ENCODE measurements around the gene ANKH. TPM values are rescaled to one million over a fixed set of nuclear protein-coding genes. Genes with fewer than 3 reads are reported as not detected.
A peak's percentile ranks its signal among the peaks of the same experiment; 100 is the strongest.
"Not testable (repeated sequence)": the region's sequence is repeated elsewhere in the genome, so short reads cannot be mapped to it uniquely, and the experiment has no call there.

The ANKH gene
- total RNA-seq, 1 donor from 2014 or later: 30.9 TPM

DNA sequence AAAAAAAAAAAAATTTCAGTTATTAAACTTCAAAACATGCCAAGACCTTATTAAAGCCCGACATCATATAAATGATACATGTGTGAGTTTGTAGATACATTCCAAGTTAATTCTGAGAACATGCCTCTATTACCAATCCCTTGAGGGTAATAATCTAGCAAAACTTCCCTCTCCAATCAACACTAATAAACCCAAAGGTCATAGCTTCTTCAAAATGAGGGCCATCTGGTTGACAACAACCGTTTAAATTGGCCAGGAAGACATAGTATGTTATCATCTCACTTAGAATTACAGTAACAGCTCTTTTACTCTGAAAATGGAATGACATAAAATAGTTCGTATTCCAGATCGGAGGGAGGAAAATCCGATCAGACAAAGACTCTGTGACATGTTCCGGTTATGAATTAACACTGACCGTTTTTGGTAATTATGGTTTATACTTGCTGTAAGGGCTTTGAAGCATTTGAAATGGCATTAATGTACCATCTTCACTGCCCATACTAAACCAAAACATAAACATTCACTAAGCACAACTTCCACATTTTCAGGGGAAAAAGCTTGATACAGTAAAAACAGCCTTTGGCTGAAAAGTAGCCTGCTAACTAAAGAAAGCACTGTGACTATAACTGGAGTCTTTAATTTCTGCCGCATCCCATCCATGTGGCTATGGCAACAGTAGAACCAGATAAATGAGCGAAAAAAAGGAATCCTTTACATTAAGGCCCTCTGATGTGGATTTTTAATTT, 50.3 kb downstream of the ANKH start:
- Histone ChIP-seq H3K4me1 (peaks cover 29% of the 10 kb centered on the region), H3K27ac (no peak overlapping the region)
- intact Hi-C loops (cut with DNase I): no loop called here

DNA sequence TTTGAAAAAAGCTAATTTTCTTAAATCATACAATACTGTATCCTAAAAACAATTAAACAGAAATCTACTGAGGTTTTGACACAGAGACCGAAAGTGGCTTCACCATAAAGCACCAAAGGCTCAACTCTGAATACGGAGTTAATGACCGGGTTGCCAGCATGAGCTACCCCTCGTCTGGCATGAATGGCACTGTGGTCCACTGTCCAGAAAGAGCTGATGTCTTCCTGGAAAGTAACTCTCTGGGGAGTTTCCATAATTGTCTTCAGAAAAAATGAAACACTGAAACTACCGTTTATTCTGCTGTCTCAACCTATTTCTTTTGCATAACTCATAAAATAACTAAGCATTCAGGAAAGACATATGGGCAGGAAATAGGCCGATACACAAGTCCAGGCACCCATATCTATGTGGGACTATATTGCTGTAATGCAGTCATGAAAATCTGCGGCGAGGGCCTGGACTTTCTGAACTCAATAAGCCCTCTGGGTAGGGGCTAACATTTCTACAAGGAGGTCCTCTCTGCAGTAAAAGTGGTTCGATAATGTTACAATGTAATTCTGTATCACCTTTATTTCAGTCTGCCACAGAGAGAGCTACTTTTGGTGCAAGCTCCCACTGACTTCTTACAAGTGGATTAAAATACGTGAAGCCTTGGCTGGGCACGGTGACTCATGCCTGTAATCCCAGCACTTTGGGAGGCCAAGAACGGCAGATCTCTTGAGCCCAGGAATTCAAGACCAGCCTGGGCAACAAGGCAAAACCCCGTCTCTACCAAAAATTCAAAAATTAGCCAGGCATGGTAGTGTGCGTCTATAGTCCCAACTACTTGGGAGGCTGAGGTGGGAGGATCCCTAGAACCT, 52.4 kb downstream of the ANKH start:
- Histone ChIP-seq H3K4me1 (peaks cover 32% of the 10 kb centered on the region), H3K27ac (no peak overlapping the region), H3K27me3 (no peaks in the 10 kb centered on the region), H3K9me3 (no peaks in the 10 kb centered on the region), H3K4me3 (no peak overlapping the region), H3K36me3 (no peaks in the 10 kb centered on the region)
- intact Hi-C loops (cut with DNase I): loop anchor here (5.0 kb wide), 1 partner anchor 1817 kb away; no protein-coding TSS in a partner anchor
- TF ChIP-seq, protein P1, sequence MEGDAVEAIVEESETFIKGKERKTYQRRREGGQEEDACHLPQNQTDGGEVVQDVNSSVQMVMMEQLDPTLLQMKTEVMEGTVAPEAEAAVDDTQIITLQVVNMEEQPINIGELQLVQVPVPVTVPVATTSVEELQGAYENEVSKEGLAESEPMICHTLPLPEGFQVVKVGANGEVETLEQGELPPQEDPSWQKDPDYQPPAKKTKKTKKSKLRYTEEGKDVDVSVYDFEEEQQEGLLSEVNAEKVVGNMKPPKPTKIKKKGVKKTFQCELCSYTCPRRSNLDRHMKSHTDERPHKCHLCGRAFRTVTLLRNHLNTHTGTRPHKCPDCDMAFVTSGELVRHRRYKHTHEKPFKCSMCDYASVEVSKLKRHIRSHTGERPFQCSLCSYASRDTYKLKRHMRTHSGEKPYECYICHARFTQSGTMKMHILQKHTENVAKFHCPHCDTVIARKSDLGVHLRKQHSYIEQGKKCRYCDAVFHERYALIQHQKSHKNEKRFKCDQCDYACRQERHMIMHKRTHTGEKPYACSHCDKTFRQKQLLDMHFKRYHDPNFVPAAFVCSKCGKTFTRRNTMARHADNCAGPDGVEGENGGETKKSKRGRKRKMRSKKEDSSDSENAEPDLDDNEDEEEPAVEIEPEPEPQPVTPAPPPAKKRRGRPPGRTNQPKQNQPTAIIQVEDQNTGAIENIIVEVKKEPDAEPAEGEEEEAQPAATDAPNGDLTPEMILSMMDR (IDR thresholded peaks at IDR 0.05): no peak
- TF ChIP-seq POLR2AphosphoS5 (IDR thresholded peaks at IDR 0.05; ENCODE audit: insufficient read depth in 1 of 2, low read depth in 1 of 2) (no peak), POLR2A (IDR thresholded peaks at IDR 0.05) (no peak)
- DNase-seq (ENCODE audit: extremely low spot score in 2 of 2): no peak

More for the DNA sequence above, 50.3 kb downstream of the ANKH start:
- no peaks in the 10 kb centered on the region for H3K27me3 ChIP-seq
- no peak overlapping the region for H3K4me3 ChIP-seq
- H3K9me3 ChIP-seq: no peaks in the 10 kb centered on the region
- no peak for DNase-seq (ENCODE audit: extremely low spot score in 2 of 2)
- no peaks in the 10 kb centered on the region for H3K36me3 ChIP-seq
- TF ChIP-seq, protein P1 (IDR thresholded peaks at IDR 0.05): no peak
- TF ChIP-seq POLR2A (IDR thresholded peaks at IDR 0.05) (no peak), POLR2AphosphoS5 (IDR thresholded peaks at IDR 0.05; ENCODE audit: insufficient read depth in 1 of 2, low read depth in 1 of 2) (no peak)

DNA sequence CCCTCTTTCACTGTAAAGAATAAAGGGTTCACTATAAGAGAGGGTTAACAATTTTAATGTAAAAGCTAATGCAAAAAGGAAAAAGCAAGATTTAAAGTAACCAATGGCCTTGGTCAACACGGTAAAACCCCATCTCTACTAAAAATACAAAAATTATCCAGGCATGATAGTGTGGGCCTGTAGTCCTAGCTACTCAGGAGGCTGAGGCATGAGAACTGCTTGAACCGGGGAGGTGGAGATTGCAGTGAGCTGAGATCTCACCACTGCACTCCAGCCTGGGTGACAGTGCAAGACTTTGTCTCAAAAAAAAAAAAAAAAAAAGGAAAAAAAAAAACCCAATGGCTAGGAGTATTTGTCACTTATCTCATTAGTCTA, 53.8 kb downstream of the ANKH start:
- not testable (repeated sequence) for H3K36me3 ChIP-seq; H3K9me3 ChIP-seq; H3K4me3 ChIP-seq; H3K27ac ChIP-seq; DNase-seq (ENCODE audit: extremely low spot score in 2 of 2); H3K27me3 ChIP-seq
- intact Hi-C loops (cut with DNase I): loop anchor here (5.0 kb wide), 1 partner anchor 1815 kb away; no protein-coding TSS in a partner anchor
- peaks cover 32% of the 10 kb centered on the region for H3K4me1 ChIP-seq

DNA sequence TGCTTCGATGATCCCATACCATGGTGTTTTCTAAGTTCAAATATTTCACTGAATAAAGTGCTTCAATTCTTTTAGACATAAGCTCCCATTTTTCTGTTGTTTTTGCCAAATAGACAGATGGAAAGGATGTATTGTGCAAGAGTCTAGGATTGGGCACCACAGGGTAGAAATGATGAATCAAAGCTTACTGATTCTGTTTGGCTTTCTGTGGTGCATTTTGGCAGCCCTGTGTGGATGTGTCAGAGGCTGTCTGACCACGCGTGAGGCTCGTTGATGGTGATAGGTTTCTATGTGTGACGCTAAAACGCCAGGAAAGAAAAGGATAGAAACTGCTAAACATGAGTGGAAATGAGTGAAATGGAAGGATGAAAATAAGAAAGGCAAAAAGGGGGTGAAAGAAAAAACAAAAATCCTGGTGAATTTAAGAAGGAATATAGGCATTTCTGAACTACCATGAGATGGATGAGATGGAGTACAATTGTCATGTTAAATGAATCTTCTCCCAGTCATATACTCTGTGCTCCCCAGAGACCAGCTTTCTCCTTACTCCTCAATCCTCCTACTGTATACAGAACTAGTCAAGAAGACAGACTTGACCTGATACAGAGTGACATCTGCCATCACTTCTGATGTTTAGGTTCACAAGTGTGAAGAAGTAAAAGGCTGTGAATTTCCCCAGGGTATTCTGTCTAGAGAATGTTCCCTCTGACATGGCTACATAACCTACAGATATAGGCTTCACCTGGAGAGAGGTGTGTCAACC, 54.4 kb downstream of the ANKH start:
- Histone ChIP-seq H3K4me3 (no peak overlapping the region), H3K27me3 (no peaks in the 10 kb centered on the region), H3K36me3 (no peaks in the 10 kb centered on the region), H3K27ac (no peak overlapping the region), H3K4me1 (peaks cover 32% of the 10 kb centered on the region), H3K9me3 (no peaks in the 10 kb centered on the region)
- TF ChIP-seq POLR2A (IDR thresholded peaks at IDR 0.05) (no peak), POLR2AphosphoS5 (IDR thresholded peaks at IDR 0.05; ENCODE audit: insufficient read depth in 1 of 2, low read depth in 1 of 2) (peak in 1 of 2 donors; percentile 41)
- no peak for DNase-seq (ENCODE audit: extremely low spot score in 2 of 2)
- intact Hi-C loops (cut with DNase I): loop anchor here (5.0 kb wide), 1 partner anchor 1815 kb away; no protein-coding TSS in a partner anchor

DNA sequence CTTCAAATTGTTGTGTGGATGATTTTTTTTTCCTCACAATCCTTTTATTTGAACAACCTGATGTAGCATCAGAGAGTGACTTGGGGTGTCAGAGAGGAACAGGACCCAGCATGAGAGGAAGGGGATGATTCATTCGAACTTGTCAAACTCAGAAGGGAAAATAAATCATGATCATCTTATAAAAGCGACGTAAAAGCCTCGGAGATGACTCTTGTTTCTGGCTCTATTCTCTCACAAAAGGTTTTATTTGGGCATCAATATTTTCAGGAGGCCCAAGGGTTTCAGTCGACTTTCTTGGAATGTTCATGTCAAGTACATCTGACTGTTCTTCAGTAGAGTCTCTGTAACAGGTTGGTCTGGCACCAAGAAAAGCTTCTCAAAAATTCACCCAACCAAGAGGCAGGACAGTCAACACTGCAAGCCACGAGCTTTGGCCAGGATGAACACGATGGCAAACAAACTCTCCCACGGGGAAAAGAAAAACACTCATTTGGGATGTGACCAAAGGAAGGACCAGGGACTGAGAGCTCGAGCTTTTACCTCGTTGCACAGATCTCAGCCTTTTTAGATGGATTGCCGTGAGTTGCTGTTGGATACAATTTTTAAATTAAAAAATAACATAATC, 55.1 kb downstream of the ANKH start:
- no peaks in the 10 kb centered on the region for H3K36me3 ChIP-seq
- intact Hi-C loops (cut with DNase I): loop anchor here (5.0 kb wide), 1 partner anchor 1814 kb away; no protein-coding TSS in a partner anchor
- H3K4me1 ChIP-seq: peaks cover 29% of the 10 kb centered on the region
- no peaks in the 10 kb centered on the region for H3K27me3 ChIP-seq
- DNase-seq (ENCODE audit: extremely low spot score in 2 of 2): no peak
- TF ChIP-seq, protein P1 (IDR thresholded peaks at IDR 0.05): no peak
- no peak for TF ChIP-seq POLR2AphosphoS5 (IDR thresholded peaks at IDR 0.05; ENCODE audit: insufficient read depth in 1 of 2, low read depth in 1 of 2)
- no peak for TF ChIP-seq POLR2A (IDR thresholded peaks at IDR 0.05)
- no peak overlapping the region for H3K4me3 ChIP-seq
- H3K9me3 ChIP-seq: no peaks in the 10 kb centered on the region
- no peak overlapping the region for H3K27ac ChIP-seq
